Adrenal gland (tissue), 12 donors: ENCODE data around the gene FLRT1. TPM values are rescaled to one million over a fixed set of nuclear protein-coding genes. Genes with fewer than 3 reads are reported as not detected.

ENCODE experiments used
- DNase-seq, 7 donors: peaks; one replicate each; pipeline ENCODE4 v3.0.0-alpha.2; 2019 to 2020
- H3K27ac ChIP-seq, 5 donors: fragments of 200-600 bp; sonication (generic) in 4 of 5; 1 replicate in 3 of 5; 2 replicates in 2 of 5; pipeline versions ENCODE4 v1.5.1 to v1.8.0; 2016 to 2020; ENCODE audit warnings: mild to moderate bottlenecking in 1 of 5
- H3K27me3 ChIP-seq: fragments of 200-600 bp; 2 replicates; pipeline ENCODE4 v1.8.0; 2021
- H3K36me3 ChIP-seq, 2 donors: fragments of 200-600 bp; replicated peaks in 1 of 2; 1 replicate in 1 of 2; 2 replicates in 1 of 2; pipeline versions ENCODE4 v1.5.1 to v1.8.0; 2018 to 2022
- H3K4me1 ChIP-seq, 2 donors: fragments of 200-600 bp; replicated peaks in 1 of 2; 1 replicate in 1 of 2; 2 replicates in 1 of 2; pipeline versions ENCODE4 v1.5.1 to v1.8.0; 2018 to 2021
- H3K4me3 ChIP-seq, 4 donors: fragments of 200-600 bp; sonication (generic) in 3 of 4; one replicate each; pipeline ENCODE4 v1.5.1; 2016 to 2018
- H3K9me3 ChIP-seq, 3 donors: fragments of 200-600 bp; sonication (generic) in 1 of 3; replicated peaks in 1 of 3; 1 replicate in 2 of 3; 2 replicates in 1 of 3; pipeline versions ENCODE4 v1.5.1 to v1.8.0; 2016 to 2021
- CTCF ChIP-seq, 6 experiments: fragments of 450-650 bp in 4 of 6; fragments of 200-600 bp in 2 of 6; sonication (generic) in 1 of 6; IDR thresholded peaks; 1 replicate in 5 of 6; 2 replicates in 1 of 6; pipeline versions ENCODE4 v1.5.1 to v1.8.0; 2016 to 2021; ENCODE audit warnings: antibody characterized with exemption in 6 of 6, mild to moderate bottlenecking in 2 of 6, moderate library complexity in 1 of 6
- POLR2A ChIP-seq, 2 donors: fragments of 450-650 bp; IDR thresholded peaks; one replicate each; pipeline ENCODE4 v1.6.1; 2017; ENCODE audit warnings: antibody characterized with exemption in 2 of 2, mild to moderate bottlenecking in 2 of 2, moderate library complexity in 1 of 2
- WGBS, 4 donors: extraction: QIAGEN DNeasy Blood & Tissue Kit in 2 of 4; methylation state at CpG; one replicate each; pipeline versions ENCODE4 v1.1.5 to v1.1.7; 2013 to 2017; 5-methylcytosine and 5-hydroxymethylcytosine counted together
- intact Hi-C, 2 donors: fragments of 100-400 bp; cut with DNase I; formaldehyde crosslinking; loops; one replicate each; pipeline versions ENCODE4 v1.14.1 to v1.15.0; 2022 to 2023
- polyA plus RNA-seq, 3 donors: library from polyadenylated mRNA; stranded (reverse); fragments of 200-250 nt in 2 of 3; fragments of 350-450 nt in 1 of 3; fragmentation: Illumina TruSeq in 1 of 3; extraction: RNeasy Lipid Tissue Mini Kit (QIAGEN cat#74804) in 1 of 3; gene quantifications; one replicate each; pipeline ENCODE4 v1.2.3, GENCODE V29; 2013 to 2014
- total RNA-seq, 9 donors: library from RNA; depleted of rRNA in 4 of 9; stranded (reverse); fragments of >200 nt in 4 of 9; fragments of 120-200 nt in 1 of 9; fragmentation: NEBNext Ultra II Directional in 1 of 9; extraction: Animal tissue kit (Norgen Biotek cat#: 25700) in 1 of 9; gene quantifications; one replicate each; pipeline versions ENCODE4 v1.1.0 to v1.2.4, GENCODE V29; 2013 to 2023
- donor health status: healthy with polysubstance abuse.
- donor health status: Bipolar disorder and iron deficiency.
- donor health status: DM: yes; HTN: yes; CAD: no.
- donor health status: DM: no; HTN: no; CAD: no.
- donor health status: DM: no; HTN: no; CAD: no.
- donor health status: DM: yes; HTN: yes; CAD: no.

FLRT1 gene
- total and polyA plus RNA-seq, 12 donors, result 0.33 to 11.1 (median 3.2) TPM; not detected in 4

GRCh38 chr11:64000026-64000739 is 35.5 kb upstream of the FLRT1 start:
- Histone ChIP-seq H3K27ac (no peak overlapping the region), H3K36me3 (peaks cover 0 to 26% of the 10 kb centered on the region in 2 donors), H3K4me1 (peaks cover 5 to 33% of the 10 kb centered on the region in 2 donors), H3K27me3 (no peaks in the 10 kb centered on the region), H3K9me3 (no peaks in the 10 kb centered on the region), H3K4me3 (peak overlapping the region in 1 of 4 donors; percentile 39)
- WGBS, 4 donors, result 3% methylated on average over 57 to 67 of the region's 67 CpGs; no CpG with 5 or more reads in 2 of the 4 donors
- peak; percentile 43 to 80 (median 69) for DNase-seq
- intact Hi-C loops, result loop anchor here (2.0 to 10.0 kb wide), 3 partner anchors 149 to 295 kb away; partner anchors contain the start of gene KCNK4 (in 1 of the 2)
- peak; percentile 46 to 97 (median 68) for TF ChIP-seq CTCF (IDR thresholded peaks at IDR 0.05)
- TF ChIP-seq POLR2A (IDR thresholded peaks at IDR 0.05), result no peak

- intact Hi-C loops, result loop anchor here (2.0 to 10.0 kb wide), 3 partner anchors 148 to 294 kb away; partner anchors contain the start of gene KCNK4 (in 1 of the 2)
- 23 to 30% (median 27%) methylated on average over 17 to 60 of the region's 60 CpGs for WGBS, 4 donors
- TF ChIP-seq CTCF (IDR thresholded peaks at IDR 0.05) (peak in 1 of 6 experiments; percentile 30), POLR2A (IDR thresholded peaks at IDR 0.05) (no peak)
- H3K36me3 ChIP-seq, result peaks cover 0 to 25% of the 10 kb centered on the region in 2 donors
- no peak for DNase-seq
- H3K4me1 ChIP-seq, result peaks cover 5 to 33% of the 10 kb centered on the region in 2 donors
- H3K27me3 ChIP-seq, result no peaks in the 10 kb centered on the region
- H3K4me3 ChIP-seq, result peak overlapping the region in 1 of 4 donors; percentile 39
- H3K9me3 ChIP-seq, result no peaks in the 10 kb centered on the region
- no peak overlapping the region for H3K27ac ChIP-seq
Measured at GRCh38 chr11:64000740-64001483, 34.8 kb upstream of the FLRT1 start.

DNA sequence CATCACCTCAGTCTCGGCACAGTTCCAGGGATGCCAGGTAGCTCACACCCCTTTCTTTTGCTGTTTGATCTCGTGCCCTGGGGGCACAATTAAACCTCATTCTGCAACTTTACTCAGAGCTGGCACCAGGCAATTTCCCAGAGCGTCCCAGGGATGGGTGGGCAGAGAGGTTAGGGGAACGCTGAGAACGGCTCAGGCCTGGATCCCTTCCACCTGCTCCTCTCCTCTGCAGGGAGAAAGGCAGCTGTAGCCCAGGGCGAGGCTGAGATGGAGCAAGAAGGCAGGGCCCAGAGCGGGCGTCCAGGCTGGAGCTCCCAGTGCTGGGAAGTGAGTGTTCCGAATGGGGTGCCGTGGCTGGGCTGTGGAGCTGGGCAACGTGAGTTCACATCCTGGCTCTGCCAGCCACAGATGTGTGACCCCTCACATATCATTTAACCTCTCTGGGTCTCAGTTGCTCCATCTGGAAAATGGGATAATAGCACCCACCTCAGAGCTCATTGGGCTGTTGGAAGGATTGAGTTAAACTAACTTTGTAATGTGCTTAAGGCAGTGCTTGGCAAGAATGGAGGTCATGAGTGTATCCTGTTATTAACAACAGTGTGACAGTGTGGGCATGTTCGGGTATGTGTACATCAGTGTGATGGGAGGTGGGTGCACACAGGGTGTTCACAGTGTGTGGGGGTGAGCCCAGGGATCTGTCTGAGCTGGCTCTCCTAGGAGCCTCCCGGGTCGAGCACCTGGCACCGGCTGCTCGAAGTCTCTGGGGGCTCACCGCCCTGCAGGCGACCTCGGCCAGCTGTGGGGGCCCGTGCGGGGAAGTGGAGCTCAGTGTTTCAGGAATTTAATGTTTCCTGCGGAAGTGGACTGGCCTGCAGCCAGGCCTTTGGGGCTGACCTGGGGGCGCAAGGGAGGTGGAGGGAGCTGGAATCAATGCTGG is 34.0 kb upstream of the FLRT1 start:
- no peaks in the 10 kb centered on the region for H3K27me3 ChIP-seq
- TF ChIP-seq POLR2A (IDR thresholded peaks at IDR 0.05) (no peak), CTCF (IDR thresholded peaks at IDR 0.05) (no peak)
- WGBS, 4 donors, result 59 to 74% (median 67%) methylated on average over 14 to 23 of the region's 23 CpGs
- no peaks in the 10 kb centered on the region for H3K9me3 ChIP-seq
- peaks cover 5 to 33% of the 10 kb centered on the region in 2 donors for H3K4me1 ChIP-seq
- peak overlapping the region in 1 of 5 donors; percentile 38 for H3K27ac ChIP-seq
- H3K36me3 ChIP-seq, result peaks cover 0 to 17% of the 10 kb centered on the region in 2 donors
- DNase-seq, result no peak
- H3K4me3 ChIP-seq, result no peak overlapping the region
- intact Hi-C loops, result loop anchor here (2.0 to 10.0 kb wide), 3 partner anchors 147 to 293 kb away; partner anchors contain the start of gene KCNK4 (in 1 of the 2)
